CD4-positive, alpha-beta T cell treated with Interferon gamma for 1 hour (primary cell): ENCODE measurements around the gene NUDCD3.
"Not testable (repeated sequence)": the region's sequence is repeated elsewhere in the genome, so short reads cannot be mapped to it uniquely, and the experiment has no call there.

Experiments used
- DNase-seq: peaks from one replicate; pipeline ENCODE4 v3.0.0-alpha.2; 2020

Gene NUDCD3

DNA sequence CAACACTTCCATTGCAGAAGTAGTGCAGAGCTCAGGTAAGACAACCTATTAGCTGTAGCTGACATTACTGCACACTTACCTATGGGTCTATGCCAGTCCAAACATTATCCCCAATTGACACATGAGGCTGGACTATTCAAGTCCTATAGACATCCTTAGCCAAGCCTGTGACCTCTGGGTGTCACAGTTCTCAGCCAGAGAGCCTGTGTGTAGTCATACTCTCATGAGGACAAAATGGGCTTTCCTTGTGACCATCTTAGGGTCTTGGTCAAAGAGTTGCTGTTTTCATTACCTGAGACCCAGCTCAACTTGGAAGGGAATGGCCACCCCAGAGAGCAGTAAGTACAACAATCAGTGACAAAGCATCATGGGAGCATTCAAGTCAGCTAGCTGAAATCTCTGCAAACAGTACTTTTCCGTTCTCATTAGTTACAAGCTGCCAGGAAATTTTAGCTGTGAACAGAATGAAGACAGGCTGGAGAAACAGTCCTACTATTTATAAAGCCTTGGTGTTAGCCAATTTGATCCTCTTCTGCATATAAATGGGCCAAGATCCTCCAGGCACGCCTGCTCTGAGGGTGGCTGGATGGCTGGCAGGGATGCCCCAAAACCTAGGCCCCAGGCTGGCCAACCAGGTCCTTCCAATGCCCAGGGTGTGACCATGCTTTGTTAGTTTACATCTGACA is 44.3 kb downstream of the NUDCD3 start:
- DNase-seq = no peak

DNA sequence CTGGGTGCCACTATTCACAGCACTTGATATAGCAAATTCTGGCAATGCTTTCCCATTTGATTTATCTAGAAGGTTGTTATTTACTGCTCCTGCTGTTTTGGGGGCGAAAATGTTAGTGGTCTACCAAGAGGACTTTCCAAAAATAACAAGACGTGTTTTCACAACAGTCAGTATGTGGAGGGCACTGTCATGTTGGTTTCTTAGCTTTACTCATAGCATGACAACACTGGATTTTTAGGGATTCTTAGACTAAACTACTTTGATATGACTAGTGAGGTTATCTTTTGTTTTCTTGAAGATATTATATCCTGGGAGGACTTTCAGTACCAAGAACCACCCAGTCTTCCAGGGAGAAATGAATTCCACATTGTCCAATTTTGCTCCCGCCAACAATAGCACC is 49.4 kb downstream of the NUDCD3 start:
- DNase-seq = no peak

DNA sequence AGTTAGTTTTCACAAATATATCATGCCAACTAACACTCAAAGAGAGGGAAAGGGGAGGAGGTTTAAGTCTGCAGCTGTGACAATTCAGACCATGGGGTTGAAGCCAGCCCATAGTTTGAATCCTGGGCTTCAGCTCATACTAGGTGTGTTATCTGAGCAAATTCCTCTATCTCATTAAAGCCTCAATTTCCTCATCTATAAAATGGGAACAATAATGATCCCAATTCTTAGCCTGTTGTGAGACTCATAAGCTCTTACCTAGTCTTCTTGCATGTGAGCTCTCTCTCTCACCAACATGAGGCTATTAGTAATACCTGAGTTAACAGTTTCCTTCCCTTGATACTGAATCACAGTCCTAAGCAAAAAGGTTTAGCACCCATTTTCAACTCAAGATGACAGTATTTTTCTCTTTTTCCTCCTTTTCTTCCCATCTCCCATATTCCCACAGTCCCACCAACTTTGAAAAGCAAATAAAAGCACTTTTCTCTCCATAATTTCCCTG is 49.8 kb downstream of the NUDCD3 start:
- no peak for DNase-seq

DNA sequence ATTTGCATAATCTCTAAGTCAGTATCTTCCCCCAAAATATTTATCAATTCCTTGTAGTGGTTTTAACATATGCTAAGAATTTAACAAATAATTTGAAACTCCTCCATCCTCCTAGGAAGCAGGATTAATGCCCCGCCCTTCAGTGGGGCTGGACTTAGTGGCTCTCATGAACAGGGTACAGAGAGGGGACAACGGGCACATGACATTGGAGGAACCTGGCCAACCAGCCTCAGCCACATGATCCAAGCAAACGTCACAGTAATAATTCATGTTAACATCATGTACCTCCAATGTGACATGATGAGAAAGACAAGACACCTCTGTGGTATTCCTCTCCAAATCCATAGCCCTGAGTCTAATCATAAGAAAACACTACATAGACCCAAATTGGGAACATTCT is 50.5 kb downstream of the NUDCD3 start:
- no peak for DNase-seq

DNA sequence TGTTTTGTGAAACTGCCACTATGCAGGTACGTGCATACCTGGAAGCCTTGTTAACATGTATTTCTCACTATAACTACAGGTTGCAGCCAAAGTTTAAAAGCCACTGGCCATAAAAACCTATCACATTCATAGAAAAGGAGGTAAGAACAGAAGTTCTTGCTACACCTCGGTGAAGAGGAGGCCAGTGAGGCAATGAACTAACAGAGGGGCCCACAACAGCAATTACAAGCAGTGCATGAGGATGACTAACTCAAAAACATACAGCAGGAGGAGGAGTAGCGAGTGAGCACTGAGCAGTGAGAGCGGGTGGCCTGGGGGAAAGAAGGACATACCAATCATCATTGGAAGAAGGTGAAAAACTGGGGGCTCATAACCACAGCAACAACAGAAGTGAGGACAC is 51.6 kb downstream of the NUDCD3 start:
- no peak for DNase-seq

DNA sequence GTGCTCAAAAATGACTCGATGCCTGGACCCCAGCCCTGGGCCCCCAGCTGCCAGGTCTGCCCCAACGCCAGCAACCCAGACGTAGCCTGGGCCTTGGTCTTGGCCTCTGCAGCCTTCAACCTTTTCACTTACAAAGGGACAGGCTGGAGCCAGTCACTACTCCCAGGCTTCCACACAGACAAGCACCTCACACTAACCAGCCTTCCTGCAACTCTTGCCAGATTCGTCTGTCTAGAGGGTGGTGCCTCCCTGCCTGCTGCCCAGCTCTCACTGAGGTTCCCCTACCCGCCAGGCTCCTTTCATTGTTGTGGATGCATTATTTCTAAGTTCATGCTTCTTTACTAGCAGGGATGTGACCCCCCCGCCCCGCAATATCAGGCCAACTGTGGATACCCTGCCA is 56.3 kb downstream of the NUDCD3 start:
- DNase-seq = no peak

DNA sequence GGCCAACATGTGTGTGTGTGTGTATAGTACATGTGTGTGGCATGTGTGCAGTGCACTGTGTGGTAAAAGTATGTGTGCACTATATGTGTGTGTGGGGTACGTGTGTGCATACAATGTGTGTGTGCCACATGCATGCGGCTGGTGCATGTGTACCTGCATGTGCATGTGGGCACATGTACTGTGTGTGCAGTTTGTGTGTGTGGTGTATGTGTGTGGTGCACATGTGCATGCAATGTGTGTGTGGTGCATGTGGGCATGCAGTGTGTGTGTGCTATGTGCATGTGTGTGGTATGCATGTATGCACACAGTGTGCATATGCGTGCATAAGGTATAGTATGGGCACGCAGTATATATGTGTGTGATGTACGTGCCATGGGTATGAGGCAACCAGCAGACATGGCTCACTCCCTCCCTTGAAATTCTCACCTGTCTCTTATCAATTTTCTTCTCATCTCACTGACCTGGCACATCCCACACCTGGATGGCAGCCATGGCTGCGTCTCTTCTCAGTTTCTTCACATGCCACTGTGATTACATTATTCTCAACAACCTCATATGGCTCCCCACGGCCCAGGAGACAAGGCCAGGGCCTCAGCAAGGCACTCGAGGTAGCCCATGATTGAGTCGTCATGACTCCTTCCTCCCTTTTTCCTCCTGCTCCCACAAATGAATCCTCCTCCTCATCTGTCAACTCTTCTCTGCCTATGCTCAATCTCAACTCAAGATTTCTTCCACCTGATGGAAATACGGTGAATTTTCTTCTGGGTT is 57.0 kb downstream of the NUDCD3 start:
- no peak for DNase-seq

DNA sequence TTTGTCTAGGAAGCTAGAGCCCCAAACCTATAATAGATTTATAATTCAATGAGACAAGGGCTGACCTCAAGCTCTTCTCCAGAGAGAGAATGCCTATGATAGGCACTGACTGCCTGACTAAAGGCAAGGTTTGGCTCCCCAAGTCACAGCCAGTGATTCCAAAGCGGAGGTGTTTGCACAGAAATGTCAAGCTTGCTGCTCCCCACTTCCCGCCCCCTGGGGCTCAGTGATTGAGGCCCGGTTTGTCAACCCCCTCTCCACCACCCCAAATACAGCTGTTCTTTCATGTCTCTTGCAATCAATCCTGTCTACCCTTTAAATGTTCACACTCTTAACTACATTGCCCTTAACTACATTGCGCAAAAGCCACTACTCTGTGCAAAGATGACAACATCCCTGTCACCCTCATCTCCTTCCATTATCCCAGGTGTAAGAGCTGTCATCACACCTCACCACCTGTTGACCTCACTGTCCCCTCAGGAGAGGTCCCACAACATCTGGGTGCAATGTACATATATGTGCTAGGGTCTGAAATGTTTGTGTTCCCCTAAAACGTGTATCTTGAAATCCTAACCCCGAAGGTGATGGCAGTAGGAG is 58.0 kb downstream of the NUDCD3 start:
- no peak for DNase-seq

DNA sequence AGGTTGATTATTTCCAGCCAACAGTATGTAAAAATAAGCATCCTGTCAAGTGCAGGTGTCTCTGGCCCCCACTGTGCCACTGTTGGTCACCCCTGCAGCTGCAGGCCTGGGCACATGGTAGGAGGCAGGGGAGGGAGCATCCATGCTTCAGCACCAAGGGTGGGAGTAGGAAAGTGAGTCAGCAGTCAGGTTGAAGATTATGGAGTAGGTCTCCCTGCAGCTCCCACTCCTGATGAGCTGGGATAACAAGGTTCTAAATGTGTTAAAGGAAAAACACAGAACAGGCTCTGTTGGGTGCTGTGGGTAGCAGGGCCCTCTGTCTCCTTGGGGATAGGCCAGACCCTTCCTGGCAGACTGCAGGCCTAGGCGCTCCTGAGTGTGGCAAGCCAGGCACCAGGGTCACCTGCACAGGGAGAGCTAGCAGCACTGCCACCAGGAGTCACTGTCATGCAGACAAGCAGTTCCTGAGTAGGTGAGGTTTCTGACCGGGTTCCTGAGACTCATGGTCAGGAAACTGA is 59.3 kb downstream of the NUDCD3 start:
- no peak for DNase-seq

DNA sequence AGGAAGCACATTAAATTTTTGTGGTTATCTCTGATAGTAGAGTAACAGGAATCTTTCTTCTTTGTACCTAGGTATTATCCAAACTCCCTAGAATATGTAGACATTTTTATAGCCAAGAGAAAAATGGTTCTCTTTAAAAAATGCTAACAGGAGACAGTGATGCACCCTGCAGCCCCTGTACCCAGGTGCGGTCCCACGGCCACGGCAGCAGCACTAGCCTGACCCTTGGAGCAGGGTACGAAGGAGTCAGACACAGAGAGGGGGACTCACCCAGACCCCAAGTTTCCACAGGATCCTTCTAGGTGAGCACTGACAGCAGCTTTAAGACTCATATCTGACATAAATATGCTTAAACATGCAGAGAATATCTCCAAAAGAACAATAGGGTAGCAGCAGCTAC is 60.4 kb downstream of the NUDCD3 start:
- DNase-seq = no peak

DNA sequence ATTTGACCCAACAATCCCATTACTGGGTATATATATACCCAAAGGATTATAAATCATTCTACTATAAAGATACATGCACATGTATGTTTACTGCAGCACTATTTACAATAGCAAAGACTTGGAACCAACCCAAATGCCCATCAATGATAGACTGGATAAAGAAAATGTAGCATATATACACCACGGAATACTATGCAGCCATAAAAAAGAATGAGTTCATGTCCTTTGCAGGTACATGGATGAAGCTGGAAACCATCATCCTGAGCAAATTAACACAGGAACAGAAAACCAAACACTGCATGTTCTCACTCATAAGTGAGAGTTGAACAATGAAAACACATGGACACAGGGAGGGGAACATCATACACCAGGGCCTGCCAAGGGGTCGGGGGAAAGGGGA is 65.7 kb downstream of the NUDCD3 start:
- DNase-seq = not testable (repeated sequence)

DNA sequence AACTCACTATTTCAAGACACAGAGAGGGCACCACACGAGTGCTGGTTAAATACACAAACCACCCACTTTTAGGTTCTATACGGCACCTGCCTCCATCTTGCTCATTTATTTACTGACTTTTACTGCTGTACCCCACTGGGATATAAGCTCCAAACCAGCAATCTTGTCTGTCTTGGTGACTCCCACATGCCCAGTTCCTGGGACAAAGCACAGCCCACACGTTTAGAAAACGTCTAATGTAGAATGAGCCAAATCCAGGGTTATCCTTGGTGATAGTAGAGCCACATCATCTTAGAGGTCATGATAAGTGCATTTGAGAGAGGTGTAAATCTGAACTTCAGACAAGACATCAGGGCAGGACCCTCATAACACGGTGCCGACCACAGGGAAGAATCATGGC is 73.5 kb downstream of the NUDCD3 start:
- no peak for DNase-seq

DNA sequence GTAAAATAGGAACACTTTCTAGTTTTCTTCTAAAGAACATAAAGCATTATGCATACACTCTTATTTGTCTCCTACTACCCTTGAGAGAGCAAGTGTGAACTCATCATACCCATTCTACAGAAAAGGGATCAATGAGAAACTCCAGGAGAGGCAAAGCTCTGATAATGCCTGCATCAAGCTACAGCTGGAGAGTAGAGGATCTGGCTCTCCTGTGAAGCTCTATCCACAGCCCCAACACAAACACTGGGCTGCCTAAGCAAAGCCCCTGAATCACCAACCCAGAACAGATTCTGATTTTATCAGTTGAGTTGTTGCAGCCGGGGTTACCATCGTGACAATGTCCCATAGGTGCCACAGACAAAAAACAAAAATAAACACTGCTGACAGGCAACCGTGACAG is 74.9 kb downstream of the NUDCD3 start:
- no peak for DNase-seq

DNA sequence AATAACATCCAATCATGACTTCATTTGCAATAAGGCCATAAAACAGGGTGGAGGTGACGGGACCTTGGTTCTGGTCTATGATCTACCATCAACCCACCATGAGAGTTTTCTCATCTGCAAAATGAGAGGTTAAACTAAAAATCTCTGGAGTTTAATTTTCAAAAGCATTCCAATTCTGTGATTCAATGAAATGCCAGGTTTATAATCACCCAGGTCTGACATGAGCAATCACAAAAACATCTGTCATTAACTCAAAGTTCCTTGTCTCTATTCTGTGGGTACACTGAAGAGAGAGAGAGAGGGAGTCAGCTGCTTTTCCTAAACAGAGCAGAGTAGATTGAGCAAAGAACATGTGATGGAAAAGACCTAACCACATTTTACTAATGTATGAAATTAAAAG is 75.4 kb downstream of the NUDCD3 start:
- no peak for DNase-seq

DNA sequence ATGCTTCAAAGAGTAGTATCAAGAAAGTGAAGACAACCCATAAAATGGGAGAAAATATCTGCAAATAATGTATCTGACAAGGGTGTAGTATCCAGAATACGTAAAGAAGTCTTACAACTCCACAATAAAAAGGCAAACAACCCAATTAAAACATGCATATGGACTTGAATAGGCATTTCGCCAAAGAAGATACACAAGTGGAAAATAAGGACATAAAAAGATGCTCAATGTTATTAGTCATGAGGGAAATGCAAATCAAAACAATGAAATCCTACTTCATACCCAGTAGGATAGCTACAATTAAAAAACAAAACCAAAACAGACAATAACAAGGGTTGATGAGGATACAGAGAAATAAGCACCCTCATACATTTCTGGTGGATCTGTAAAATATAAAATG is 79.2 kb downstream of the NUDCD3 start:
- no peak for DNase-seq

DNA sequence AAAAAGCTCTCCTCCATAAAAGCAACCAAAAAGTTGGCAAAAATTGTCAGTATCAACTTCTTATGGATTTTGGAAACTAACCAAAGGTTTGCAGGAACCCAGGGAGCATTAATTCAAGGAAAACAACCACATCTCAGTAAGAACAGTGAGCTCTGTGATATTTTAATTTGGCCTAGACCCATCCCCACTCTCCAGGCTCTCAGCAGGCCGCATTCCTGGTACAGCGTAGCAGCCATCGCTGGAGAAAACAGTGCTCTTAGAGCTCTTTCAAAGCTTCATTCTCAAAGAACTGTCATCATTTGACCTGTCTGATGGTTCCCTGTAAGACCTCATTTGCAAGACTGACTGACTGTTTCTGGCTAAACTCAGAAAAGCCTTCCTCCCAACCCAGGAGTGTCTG is 81.9 kb downstream of the NUDCD3 start:
- no peak for DNase-seq

DNA sequence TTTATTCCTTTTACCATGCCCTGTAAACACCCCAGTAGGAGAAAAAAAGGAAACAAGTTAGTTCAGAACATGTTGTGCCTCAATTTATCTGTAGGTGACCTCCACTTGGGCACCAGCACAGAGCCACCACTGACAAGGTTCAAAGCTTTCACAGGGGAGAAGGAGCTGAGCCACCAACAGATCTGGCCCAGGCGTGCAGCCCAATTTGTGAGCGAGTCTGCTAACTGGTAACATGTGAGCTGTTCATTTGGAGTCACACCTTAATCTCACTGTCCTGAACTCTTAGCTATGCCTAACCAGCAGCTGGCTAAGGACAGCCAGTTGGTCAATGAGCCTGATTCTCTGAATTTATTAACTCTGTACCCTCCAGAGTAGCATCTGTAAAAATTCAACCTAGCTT is 86.7 kb downstream of the NUDCD3 start:
- DNase-seq = no peak

DNA sequence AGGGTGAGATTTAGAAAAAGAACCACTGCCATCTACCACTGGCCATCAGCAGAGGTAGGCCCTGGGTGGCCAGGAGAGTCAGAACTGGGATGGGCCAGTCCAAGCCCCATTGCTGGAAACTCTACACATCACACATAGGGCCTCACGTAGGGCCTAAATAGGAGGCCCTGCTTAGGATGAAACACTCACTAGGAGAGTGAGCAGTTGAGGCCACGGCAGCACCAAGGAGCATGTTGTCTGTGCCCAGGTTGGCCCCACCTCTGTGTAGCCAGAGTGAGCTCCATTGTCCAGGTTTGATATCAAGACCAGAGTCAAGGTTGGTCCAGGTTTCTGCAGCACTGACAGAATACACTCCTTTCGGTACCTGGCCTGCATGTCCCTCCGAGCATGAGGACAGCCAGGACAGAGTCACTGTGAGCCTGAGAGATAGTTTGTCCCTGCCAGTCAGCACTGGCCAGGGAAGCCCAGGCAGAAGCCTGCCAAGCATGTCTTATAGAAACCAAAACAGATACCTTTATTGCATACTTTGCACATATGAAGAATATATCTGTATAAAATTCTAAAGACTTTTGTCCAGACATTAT is 87.2 kb downstream of the NUDCD3 start:
- no peak for DNase-seq

DNA sequence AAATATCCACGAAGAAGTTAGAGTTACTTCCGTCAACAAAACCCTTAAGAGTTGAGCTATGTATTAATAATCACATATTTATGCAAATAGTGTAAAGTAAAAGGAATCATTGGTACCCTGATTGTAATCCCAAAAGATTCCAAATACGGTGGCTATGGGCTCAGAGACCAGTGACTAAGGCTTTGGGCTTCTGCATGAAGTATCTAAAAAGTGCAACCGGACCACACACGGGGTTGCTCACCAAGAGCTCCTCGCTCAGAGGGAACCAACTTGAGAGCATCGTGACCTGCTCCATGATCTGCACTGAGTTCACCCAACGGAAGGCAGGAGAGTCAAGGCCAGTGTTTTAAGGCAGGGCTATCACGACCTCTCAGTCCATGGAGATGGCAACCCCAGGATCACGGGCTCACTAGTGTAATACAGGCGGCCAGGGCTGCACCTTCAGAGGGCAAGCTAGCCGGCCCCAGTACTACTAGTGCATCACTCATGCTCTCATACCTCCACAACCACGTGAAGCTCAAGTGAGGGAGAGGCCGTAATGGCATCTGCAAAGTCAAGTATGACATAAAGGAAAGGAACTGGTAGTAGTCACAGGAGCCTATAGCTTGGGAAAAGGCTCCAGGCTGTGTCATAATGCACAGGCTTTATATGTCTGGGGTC is 87.9 kb downstream of the NUDCD3 start:
- DNase-seq = no peak

DNA sequence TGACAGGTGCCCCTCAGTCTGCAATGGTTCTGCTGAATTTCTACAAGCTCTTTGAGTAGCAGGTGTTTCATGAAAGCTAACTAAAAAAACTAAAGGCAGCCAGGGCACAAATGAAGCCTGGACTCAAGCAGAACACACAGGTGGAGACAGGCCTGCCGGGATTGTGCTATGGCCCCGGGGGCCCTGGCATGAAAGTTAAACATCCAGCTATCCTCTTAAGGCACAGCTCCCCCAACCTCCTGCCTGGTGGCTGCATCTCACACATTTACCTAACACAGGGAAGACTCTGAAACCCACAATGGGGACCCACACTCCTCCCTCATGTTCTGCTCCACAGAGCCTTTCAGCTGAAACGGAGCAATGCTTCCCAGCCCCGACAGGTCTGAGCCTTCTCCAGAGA is 88.8 kb downstream of the NUDCD3 start:
- DNase-seq = no peak

DNA sequence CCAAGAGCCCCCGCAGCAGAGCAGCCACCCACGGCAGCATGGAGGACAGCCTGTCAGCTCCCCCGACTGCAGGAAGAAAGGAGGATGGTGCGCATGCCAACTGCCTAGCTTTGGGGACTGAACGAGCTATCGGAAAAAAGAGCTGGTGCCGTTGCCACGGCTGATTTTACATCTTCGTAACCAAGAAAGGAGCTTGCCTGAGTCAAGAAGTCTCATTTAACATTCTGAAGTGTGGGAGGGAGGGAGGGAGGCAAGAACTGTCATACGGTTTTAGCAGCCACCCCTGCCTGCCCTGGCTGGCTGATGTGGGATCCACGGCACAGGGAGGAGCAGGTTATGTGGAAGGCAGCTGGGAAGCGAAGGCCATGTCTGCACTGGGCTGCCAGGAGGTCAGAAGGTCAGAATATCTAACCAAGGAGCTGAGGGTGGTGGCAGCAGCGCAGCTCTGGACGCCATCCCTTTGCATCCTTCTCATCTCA is 90.4 kb downstream of the NUDCD3 start:
- no peak for DNase-seq

DNA sequence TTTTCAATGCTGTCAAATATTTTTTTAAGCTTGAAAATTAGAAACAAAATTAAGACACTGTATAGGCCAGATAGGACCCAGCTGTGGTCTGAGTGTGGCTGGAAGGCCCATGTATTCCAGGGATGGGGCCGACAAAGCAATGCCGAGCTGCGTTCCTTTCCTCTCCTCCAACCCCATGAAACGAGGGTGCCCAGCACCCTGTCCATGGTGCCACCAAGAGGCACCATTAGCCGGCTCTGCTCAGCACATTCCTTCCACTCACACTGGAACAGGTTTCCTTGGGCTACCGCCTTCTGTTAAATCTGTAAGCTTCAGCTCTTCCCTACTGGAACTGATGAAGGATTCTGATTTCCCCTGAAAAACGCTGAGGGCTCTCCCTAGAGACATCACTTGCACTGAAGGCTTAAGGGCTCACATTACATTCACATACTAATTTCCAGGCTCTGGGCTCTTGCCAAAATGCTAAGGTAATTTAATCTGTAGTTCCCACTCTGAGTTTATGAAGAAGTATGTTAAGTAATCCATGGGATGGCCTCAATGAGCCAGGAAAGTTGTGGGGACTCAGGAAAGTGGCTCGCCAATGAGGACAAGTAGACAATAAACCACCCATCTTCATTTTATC is 91.4 kb downstream of the NUDCD3 start:
- DNase-seq = no peak
